HUES64 (cell line): ENCODE results near the gene ABCA8.

Source experiments
- H3K27ac ChIP-seq: 2 replicates; pipeline ENCODE4 v1.7.0; 2013; ENCODE audit warnings: low read depth, low read length, inconsistent platforms
- H3K27me3 ChIP-seq: 2 replicates; pipeline ENCODE4 v1.6.1; 2013; ENCODE audit warnings: mild to moderate bottlenecking, low read length; ENCODE audit not compliant: insufficient read depth
- H3K36me3 ChIP-seq: 2 replicates; pipeline ENCODE4 v1.6.1; 2013; ENCODE audit warnings: mild to moderate bottlenecking, low read length; ENCODE audit not compliant: insufficient read depth
- H3K4me1 ChIP-seq: 2 replicates; pipeline ENCODE4 v1.6.1; 2013; ENCODE audit warnings: mild to moderate bottlenecking, low read length, moderate library complexity; ENCODE audit not compliant: insufficient read depth
- H3K4me3 ChIP-seq: 2 replicates; pipeline ENCODE4 v1.5.1; 2013; ENCODE audit warnings: mild to moderate bottlenecking, low read length, moderate library complexity
- H3K9ac ChIP-seq: 2 replicates; pipeline ENCODE4 v1.6.1; 2013; ENCODE audit warnings: mild to moderate bottlenecking, low read depth, low read length
- H3K9me3 ChIP-seq: 2 replicates; pipeline ENCODE4 v1.6.1; 2013; ENCODE audit warnings: low read depth, low read length; ENCODE audit not compliant: insufficient read depth
- WGBS: fragments of 150-250, 120-280 bp; methylation state at CpG from one replicate; pipeline ENCODE4 v1.1.7; 2013; ENCODE audit warnings: missing lambda C conversion rate; 5-methylcytosine and 5-hydroxymethylcytosine counted together

ABCA8 gene

DNA sequence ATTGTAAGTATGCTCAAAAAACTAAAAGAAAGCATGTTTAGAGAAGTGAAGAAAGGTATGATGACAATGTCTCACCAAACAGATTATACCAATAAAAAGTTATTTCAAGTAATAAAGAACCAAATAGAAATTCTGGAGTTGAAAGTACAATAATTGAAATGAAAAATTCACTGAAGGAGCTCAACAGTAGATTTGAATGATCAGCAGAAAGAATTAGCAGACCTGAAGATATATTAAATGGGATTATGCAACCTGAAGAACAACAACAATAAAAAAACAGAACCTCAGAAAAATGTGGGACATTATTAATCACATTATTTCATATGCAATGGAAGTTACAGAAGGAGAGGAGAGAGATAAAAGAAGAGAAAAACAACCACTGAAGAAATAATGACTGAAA lies 57.6 kb downstream of the ABCA8 start:
- no peaks in the 10 kb centered on the region for H3K36me3 ChIP-seq
- no peaks in the 10 kb centered on the region for H3K4me1 ChIP-seq
- H3K4me3 ChIP-seq: no peak overlapping the region
- no peak overlapping the region for H3K27ac ChIP-seq
- H3K9me3 ChIP-seq: no peaks in the 10 kb centered on the region
- H3K9ac ChIP-seq: no peak overlapping the region
- no peaks in the 10 kb centered on the region for H3K27me3 ChIP-seq

DNA sequence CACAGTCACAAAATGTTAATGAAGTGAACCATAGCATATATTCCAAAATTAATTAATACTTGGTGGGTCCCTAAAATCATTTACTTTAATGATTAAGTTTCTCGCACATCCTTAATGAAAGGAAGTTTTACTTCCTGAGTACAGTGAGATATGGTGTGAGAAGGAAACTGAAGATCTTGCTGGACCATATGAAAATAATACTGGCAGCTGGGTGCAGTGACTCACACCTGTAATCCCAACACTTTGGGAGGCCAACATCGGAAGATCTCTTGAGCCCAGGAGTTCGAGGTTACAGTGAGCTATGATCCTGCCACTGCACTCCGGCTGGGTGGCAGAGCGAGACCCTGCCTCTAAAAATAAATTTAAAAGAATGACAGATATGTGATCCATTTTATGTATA lies 62.5 kb downstream of the ABCA8 start:
- Histone ChIP-seq H3K9me3 (no peaks in the 10 kb centered on the region), H3K4me1 (no peaks in the 10 kb centered on the region), H3K4me3 (no peak overlapping the region), H3K27ac (no peak overlapping the region), H3K36me3 (no peaks in the 10 kb centered on the region), H3K9ac (no peak overlapping the region), H3K27me3 (no peaks in the 10 kb centered on the region)
- WGBS: 94% methylated on average over 4 of the region's 5 CpGs

GRCh38 chr17:68892193-68892592 lies 63.0 kb downstream of the ABCA8 start:
- H3K4me1 ChIP-seq: no peaks in the 10 kb centered on the region
- H3K36me3 ChIP-seq: no peaks in the 10 kb centered on the region
- no peak overlapping the region for H3K9ac ChIP-seq
- no peaks in the 10 kb centered on the region for H3K9me3 ChIP-seq
- H3K27me3 ChIP-seq: no peaks in the 10 kb centered on the region
- no peak overlapping the region for H3K27ac ChIP-seq
- no peak overlapping the region for H3K4me3 ChIP-seq
- 95% methylated on average over 1 of the region's 1 CpG for WGBS

DNA sequence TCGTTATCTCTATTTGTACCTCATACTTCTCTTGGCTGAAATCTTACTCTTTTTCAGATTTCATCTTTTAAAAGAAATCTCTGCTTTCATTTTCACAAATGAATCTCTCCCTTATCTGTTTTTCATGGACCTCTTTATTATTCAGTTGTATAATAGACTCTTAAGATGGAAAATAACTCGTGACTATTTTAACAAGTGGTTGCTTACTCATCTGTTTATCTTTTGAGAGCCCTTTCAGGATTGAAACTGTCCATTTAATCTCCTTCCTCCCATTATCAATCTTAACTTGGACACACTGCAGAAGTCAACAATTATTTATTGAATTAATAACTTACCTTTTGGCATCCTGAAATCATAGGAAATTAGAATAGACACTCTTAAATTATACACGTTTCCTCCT lies 68.8 kb downstream of the ABCA8 start:
- H3K4me3 ChIP-seq: no peak overlapping the region
- H3K9me3 ChIP-seq: no peaks in the 10 kb centered on the region
- H3K27ac ChIP-seq: no peak overlapping the region
- 97% methylated on average over 2 of the region's 3 CpGs for WGBS
- H3K36me3 ChIP-seq: no peaks in the 10 kb centered on the region
- no peaks in the 10 kb centered on the region for H3K4me1 ChIP-seq
- H3K9ac ChIP-seq: no peak overlapping the region
- H3K27me3 ChIP-seq: no peaks in the 10 kb centered on the region

GRCh38 chr17:68884888-68885287 lies 70.3 kb downstream of the ABCA8 start:
- Histone ChIP-seq H3K4me1 (no peaks in the 10 kb centered on the region), H3K4me3 (no peak overlapping the region), H3K36me3 (no peaks in the 10 kb centered on the region), H3K27ac (no peak overlapping the region), H3K27me3 (no peaks in the 10 kb centered on the region), H3K9ac (no peak overlapping the region), H3K9me3 (peaks cover 9% of the 10 kb centered on the region)
- 93% methylated on average over 4 of the region's 4 CpGs for WGBS

DNA sequence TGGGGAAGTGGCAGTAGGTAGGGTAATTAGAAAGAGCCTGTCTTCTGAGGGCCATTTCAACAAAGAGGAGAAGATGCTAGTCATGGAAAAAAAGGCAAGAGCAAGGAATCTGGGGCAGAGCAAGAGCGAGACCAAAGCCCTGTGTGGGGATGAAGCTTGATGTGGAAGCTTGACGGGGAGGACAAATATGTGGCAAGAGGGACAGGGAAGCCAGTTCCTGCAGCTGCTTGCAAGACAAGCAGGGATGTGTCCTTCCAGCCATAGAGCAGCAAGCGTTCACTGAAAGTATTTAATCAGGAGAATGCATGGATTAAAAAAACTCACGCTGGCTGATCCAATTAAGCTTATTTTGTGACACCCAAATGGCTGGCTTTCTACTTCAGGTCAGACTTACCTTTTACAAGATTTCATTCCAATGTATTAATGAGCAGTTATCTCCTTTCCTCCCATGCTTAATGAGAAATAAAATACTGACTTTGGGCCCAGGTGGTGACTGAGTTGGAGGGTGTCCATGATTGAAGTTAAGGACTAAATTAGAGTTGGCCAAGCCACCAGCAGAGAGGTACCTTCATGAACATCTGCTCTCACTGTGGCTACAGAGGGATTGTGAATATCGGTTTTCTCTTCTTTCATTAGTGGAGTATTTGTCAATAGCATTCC lies 76.8 kb downstream of the ABCA8 start:
- H3K27me3 ChIP-seq: no peaks in the 10 kb centered on the region
- peaks cover 19% of the 10 kb centered on the region for H3K9me3 ChIP-seq
- H3K9ac ChIP-seq: no peak overlapping the region
- WGBS: 95% methylated on average over 5 of the region's 5 CpGs
- no peak overlapping the region for H3K4me3 ChIP-seq
- no peak overlapping the region for H3K27ac ChIP-seq
- H3K36me3 ChIP-seq: no peaks in the 10 kb centered on the region
- H3K4me1 ChIP-seq: no peaks in the 10 kb centered on the region

GRCh38 chr17:68871447-68871846 lies 83.7 kb downstream of the ABCA8 start:
- no peaks in the 10 kb centered on the region for H3K27me3 ChIP-seq
- WGBS: no CpG with 5 or more reads among the region's 2 CpGs
- no peaks in the 10 kb centered on the region for H3K9me3 ChIP-seq
- no peak overlapping the region for H3K4me3 ChIP-seq
- H3K36me3 ChIP-seq: no peaks in the 10 kb centered on the region
- H3K9ac ChIP-seq: no peak overlapping the region
- no peak overlapping the region for H3K27ac ChIP-seq
- H3K4me1 ChIP-seq: no peaks in the 10 kb centered on the region

GRCh38 chr17:68870976-68871375 lies 84.2 kb downstream of the ABCA8 start:
- no peaks in the 10 kb centered on the region for H3K9me3 ChIP-seq
- H3K36me3 ChIP-seq: no peaks in the 10 kb centered on the region
- H3K27me3 ChIP-seq: no peaks in the 10 kb centered on the region
- WGBS: 77% methylated on average over 1 of the region's 1 CpG
- no peak overlapping the region for H3K4me3 ChIP-seq
- no peak overlapping the region for H3K27ac ChIP-seq
- H3K4me1 ChIP-seq: no peaks in the 10 kb centered on the region
- H3K9ac ChIP-seq: no peak overlapping the region

DNA sequence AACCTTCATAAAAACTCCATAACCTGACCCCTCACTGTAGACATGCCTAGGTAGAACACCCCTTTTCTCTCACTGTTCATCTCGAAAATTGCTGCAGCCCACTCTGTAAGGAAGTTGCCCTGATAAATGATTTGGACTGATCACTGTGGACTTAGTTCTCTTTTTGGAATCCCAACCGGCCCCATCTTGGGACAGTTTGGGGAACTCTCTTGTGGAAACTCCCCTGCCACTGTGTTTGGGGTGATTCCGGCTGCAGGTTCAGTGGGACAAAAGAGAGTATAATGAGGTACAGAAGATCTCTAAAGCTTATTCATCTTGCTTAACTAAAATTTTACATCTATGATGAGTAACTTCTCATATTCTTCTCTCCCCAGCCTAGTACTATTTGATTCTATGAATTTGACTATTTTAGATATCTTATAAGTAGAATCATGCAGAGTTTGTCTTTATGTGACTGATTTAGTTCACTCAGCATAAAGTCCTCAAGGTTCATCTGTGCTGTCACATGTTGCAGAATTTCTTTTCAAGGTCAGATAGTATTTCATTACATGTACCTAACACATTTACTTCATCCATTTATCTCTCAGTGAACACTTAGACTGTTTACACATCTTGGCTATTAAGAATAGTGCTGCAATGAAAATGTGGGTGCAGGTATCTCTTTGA lies 84.9 kb downstream of the ABCA8 start:
- no peak overlapping the region for H3K4me3 ChIP-seq

DNA sequence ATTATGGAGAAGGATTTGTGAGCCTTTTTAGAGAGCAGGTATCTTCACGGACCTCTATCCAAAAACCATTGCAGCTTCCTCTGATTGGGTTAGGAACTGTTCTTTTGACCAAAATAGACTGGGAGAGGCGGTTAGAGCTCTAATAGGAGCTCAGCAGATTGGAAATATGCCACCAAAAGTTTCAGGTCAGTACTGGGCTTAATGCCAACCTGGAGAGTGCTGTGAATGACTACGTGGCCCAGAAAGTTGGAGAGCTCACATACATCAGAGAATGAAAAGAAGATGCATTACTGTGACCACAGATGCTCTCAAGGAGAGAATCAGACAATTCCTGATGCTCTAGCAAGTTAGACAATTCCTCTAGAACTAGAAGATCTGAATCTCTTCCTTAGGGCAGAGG lies 86.5 kb downstream of the ABCA8 start:
- no peak overlapping the region for H3K4me3 ChIP-seq
- no peaks in the 10 kb centered on the region for H3K9me3 ChIP-seq
- WGBS: 83% methylated on average over 3 of the region's 3 CpGs
- H3K36me3 ChIP-seq: no peaks in the 10 kb centered on the region
- no peak overlapping the region for H3K9ac ChIP-seq
- no peak overlapping the region for H3K27ac ChIP-seq
- no peaks in the 10 kb centered on the region for H3K27me3 ChIP-seq
- no peaks in the 10 kb centered on the region for H3K4me1 ChIP-seq

More for the DNA sequence above, 84.9 kb downstream of the ABCA8 start:
- H3K9me3 ChIP-seq: no peaks in the 10 kb centered on the region
- no peaks in the 10 kb centered on the region for H3K36me3 ChIP-seq
- 93% methylated on average over 3 of the region's 3 CpGs for WGBS
- H3K4me1 ChIP-seq: no peaks in the 10 kb centered on the region
- H3K27me3 ChIP-seq: no peaks in the 10 kb centered on the region
- no peak overlapping the region for H3K9ac ChIP-seq
- H3K27ac ChIP-seq: no peak overlapping the region

GRCh38 chr17:68867759-68868516 lies 87.3 kb downstream of the ABCA8 start:
- no peaks in the 10 kb centered on the region for H3K36me3 ChIP-seq
- no peak overlapping the region for H3K27ac ChIP-seq
- H3K9ac ChIP-seq: no peak overlapping the region
- no peaks in the 10 kb centered on the region for H3K27me3 ChIP-seq
- WGBS: 80% methylated on average over 3 of the region's 7 CpGs
- no peak overlapping the region for H3K4me3 ChIP-seq
- H3K4me1 ChIP-seq: no peaks in the 10 kb centered on the region
- H3K9me3 ChIP-seq: no peaks in the 10 kb centered on the region
